Lung (tissue), 12 donors: ENCODE data around the gene SYNE3. TPM values are rescaled to one million over a fixed set of nuclear protein-coding genes. Genes with fewer than 3 reads are reported as not detected.
A peak's percentile ranks its signal among the peaks of the same experiment; 100 is the strongest.

ENCODE experiments used
- ATAC-seq: fragments of 200-7000 bp; cut with Tn5 transposase; one replicate; pipeline ENCODE4 v1.9.1; 2020; ENCODE audit warnings: moderate number of reproducible peaks; ENCODE audit not compliant: insufficient read depth, low FRiP score
- DNase-seq, 3 donors: peaks; one replicate each; pipeline ENCODE4 v3.0.0-alpha.2; 2013 to 2017
- H3K27ac ChIP-seq, 2 donors: one replicate each; pipeline ENCODE4 v1.5.1; 2013; ENCODE audit warnings: mild to moderate bottlenecking in 2 of 2, moderate library complexity in 2 of 2, control low read depth in 1 of 2, inconsistent platforms in 1 of 2, low read depth in 1 of 2, low read length in 1 of 2
- H3K27me3 ChIP-seq, 3 donors: one replicate each; pipeline ENCODE4 v1.5.1; 2013; ENCODE audit warnings: low read length in 2 of 3; ENCODE audit not compliant: control insufficient read depth in 3 of 3, insufficient read depth in 3 of 3
- H3K36me3 ChIP-seq, 4 donors: one replicate each; pipeline ENCODE4 v1.5.1; 2013; ENCODE audit warnings: low read length in 4 of 4, mild to moderate bottlenecking in 1 of 4, moderate library complexity in 1 of 4; ENCODE audit not compliant: control insufficient read depth in 4 of 4, insufficient read depth in 4 of 4
- H3K4me1 ChIP-seq, 5 donors: one replicate each; pipeline ENCODE4 v1.5.1; 2013; ENCODE audit warnings: low read length in 5 of 5, mild to moderate bottlenecking in 2 of 5, moderate library complexity in 1 of 5; ENCODE audit not compliant: control insufficient read depth in 5 of 5, insufficient read depth in 5 of 5
- H3K4me3 ChIP-seq: one replicate; pipeline ENCODE4 v1.5.1; 2013; ENCODE audit warnings: mild to moderate bottlenecking, control low read depth, moderate library complexity
- H3K9ac ChIP-seq, 2 donors: one replicate each; pipeline ENCODE4 v1.5.1; 2013; ENCODE audit warnings: low read length in 2 of 2, control low read depth in 1 of 2; ENCODE audit not compliant: insufficient read depth in 1 of 2
- H3K9me3 ChIP-seq, 4 donors: one replicate each; pipeline ENCODE4 v1.5.1; 2013; ENCODE audit warnings: low read length in 3 of 4, mild to moderate bottlenecking in 1 of 4, moderate library complexity in 1 of 4; ENCODE audit not compliant: control insufficient read depth in 4 of 4, insufficient read depth in 3 of 4
- CTCF ChIP-seq: IDR thresholded peaks from 2 replicates; pipeline ENCODE4 v1.5.1; 2012; ENCODE audit warnings: mild to moderate bottlenecking; ENCODE audit errors: control extremely low read depth, extremely low read depth
- WGBS, 2 donors: extraction: QIAGEN DNeasy Blood & Tissue Kit; methylation state at CpG; one replicate each; pipeline ENCODE4 v1.1.7; 2013; 5-methylcytosine and 5-hydroxymethylcytosine counted together
- polyA plus RNA-seq, 2 donors: library from polyadenylated mRNA; stranded (reverse); fragments of 200-250 nt; gene quantifications; one replicate each; pipeline ENCODE4 v1.2.1, GENCODE V29; 2013
- total RNA-seq, 2 donors: library from RNA; depleted of rRNA in 1 of 2; stranded (reverse); fragments of >200 nt in 1 of 2; gene quantifications; one replicate each; pipeline ENCODE4 v1.2.1, GENCODE V29; 2014 to 2021
- donor health status: control.
- donor health status: control.
- donor health status: Bipolar disorder and iron deficiency.
- donor health status: healthy.
- donor health status: DM: yes; HTN: yes; CAD: no.

Gene SYNE3
- total and polyA plus RNA-seq, 4 donors: 2.7 to 30.5 (median 6.1) TPM

GRCh38 chr14:95541932-95542930 lies 25.8 kb upstream of the SYNE3 start:
- TF ChIP-seq CTCF: no peak

GRCh38 chr14:95541346-95541745 lies 24.9 kb upstream of the SYNE3 start:
- TF ChIP-seq CTCF: no peak
- DNase-seq: no peak
- no peak overlapping the region for H3K4me3 ChIP-seq
- H3K9me3 ChIP-seq: no peaks in the 10 kb centered on the region
- no peaks in the 10 kb centered on the region for H3K27me3 ChIP-seq
- WGBS, 2 donors: 82 to 84% methylated on average over 4 of the region's 4 CpGs
- no peak for ATAC-seq
- H3K27ac ChIP-seq: no peak overlapping the region
- H3K9ac ChIP-seq: no peak overlapping the region
- H3K36me3 ChIP-seq: peaks cover 0 to 18% (median 5%) of the 10 kb centered on the region in 4 donors
- peaks cover 0 to 33% (median 11%) of the 10 kb centered on the region in 5 donors for H3K4me1 ChIP-seq

More at GRCh38 chr14:95541932-95542930, 25.8 kb upstream of the SYNE3 start:
- Histone ChIP-seq H3K9ac (no peak overlapping the region), H3K4me1 (peaks cover 0 to 24% (median 6%) of the 10 kb centered on the region in 5 donors), H3K9me3 (no peaks in the 10 kb centered on the region), H3K4me3 (no peak overlapping the region), H3K27me3 (no peaks in the 10 kb centered on the region), H3K27ac (no peak overlapping the region), H3K36me3 (peaks cover 0 to 18% (median 5%) of the 10 kb centered on the region in 4 donors)
- DNase-seq (peak in 2 of 3 donors; percentile 74 to 77), ATAC-seq (no peak)
- WGBS, 2 donors: 79 to 87% methylated on average over 8 of the region's 8 CpGs

- no peak for ATAC-seq
- H3K4me1 ChIP-seq: peaks cover 0 to 41% (median 14%) of the 10 kb centered on the region in 5 donors
- TF ChIP-seq CTCF: no peak
- H3K36me3 ChIP-seq: peaks cover 0 to 11% (median 4%) of the 10 kb centered on the region in 4 donors
- WGBS, 2 donors: 87 to 98% methylated on average over 6 of the region's 6 CpGs
- no peak for DNase-seq
- no peak overlapping the region for H3K27ac ChIP-seq
- no peak overlapping the region for H3K9ac ChIP-seq
- H3K27me3 ChIP-seq: no peaks in the 10 kb centered on the region
- no peaks in the 10 kb centered on the region for H3K9me3 ChIP-seq
- H3K4me3 ChIP-seq: no peak overlapping the region
These were observed 23.9 kb upstream of the SYNE3 start for GRCh38 chr14:95540236-95540855.
